ENCODE data around the gene AK8.

DNA sequence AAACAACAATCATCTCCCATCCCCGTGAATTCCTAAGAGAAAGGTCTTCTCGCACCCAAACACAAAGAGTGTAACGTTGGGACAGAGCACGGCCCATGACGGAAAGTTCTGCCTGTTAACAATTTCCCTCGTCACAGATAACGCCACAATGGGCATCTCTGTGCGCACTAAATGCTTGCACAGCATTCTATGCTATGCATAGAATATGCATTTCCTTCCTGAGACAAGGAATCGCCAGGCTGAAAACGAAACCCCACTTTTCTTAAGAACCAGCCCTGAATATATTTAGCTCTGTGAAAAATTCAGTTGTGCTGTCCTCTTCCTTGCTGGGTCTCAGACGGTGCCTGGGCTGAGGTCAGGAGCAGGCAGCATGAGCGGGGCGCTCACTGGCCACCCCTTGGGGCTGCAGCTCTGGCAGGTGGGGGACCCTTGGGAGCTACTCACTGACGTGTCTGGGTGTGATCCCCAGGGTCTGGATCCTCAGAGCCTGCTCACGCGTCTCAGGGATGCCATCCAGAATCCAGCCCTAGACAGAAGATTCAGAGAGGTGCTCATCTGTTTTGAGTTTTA, 49.8 kb downstream of the AK8 start:
- TF ChIP-seq, protein P1, sequence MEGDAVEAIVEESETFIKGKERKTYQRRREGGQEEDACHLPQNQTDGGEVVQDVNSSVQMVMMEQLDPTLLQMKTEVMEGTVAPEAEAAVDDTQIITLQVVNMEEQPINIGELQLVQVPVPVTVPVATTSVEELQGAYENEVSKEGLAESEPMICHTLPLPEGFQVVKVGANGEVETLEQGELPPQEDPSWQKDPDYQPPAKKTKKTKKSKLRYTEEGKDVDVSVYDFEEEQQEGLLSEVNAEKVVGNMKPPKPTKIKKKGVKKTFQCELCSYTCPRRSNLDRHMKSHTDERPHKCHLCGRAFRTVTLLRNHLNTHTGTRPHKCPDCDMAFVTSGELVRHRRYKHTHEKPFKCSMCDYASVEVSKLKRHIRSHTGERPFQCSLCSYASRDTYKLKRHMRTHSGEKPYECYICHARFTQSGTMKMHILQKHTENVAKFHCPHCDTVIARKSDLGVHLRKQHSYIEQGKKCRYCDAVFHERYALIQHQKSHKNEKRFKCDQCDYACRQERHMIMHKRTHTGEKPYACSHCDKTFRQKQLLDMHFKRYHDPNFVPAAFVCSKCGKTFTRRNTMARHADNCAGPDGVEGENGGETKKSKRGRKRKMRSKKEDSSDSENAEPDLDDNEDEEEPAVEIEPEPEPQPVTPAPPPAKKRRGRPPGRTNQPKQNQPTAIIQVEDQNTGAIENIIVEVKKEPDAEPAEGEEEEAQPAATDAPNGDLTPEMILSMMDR (IDR thresholded peaks at IDR 0.05) = no peak
- no peak for TF ChIP-seq POLR2A (IDR thresholded peaks at IDR 0.05)
